K562 (cell line): ENCODE measurements around the gene MAN2A1.

ENCODE experiments used
- ATF1 ChIP-seq, 2 experiments: fragments of 450-650 bp in 1 of 2; IDR thresholded peaks; 2 replicates each; pipeline ENCODE4 v1.6.1; 2016; ENCODE audit warnings: missing compliant biosample characterization in 1 of 2, missing genetic modification characterization in 1 of 2
- BMI1 ChIP-seq: fragments of 150-350 bp; IDR thresholded peaks from 2 replicates; pipeline ENCODE4 v1.6.1; 2014; ENCODE audit warnings: low read length
- CTCF ChIP-seq, 3 experiments: IDR thresholded peaks in 2 of 3; conservative IDR thresholded peaks in 1 of 3; 2 replicates each; pipeline ENCODE4 v1.5.1; 2011 to 2012; ENCODE audit warnings: low read length in 3 of 3, mild to moderate bottlenecking in 3 of 3, control low read depth in 2 of 3, improper control_type of control experiment in 1 of 3, inconsistent platforms in 1 of 3, low read depth in 1 of 3, mixed read lengths in 1 of 3, moderate library complexity in 1 of 3; ENCODE audit not compliant: insufficient read depth in 2 of 3
- NCOA2 ChIP-seq, 2 experiments: fragments of 450-650 bp; IDR thresholded peaks; 2 replicates each; pipeline ENCODE4 v1.6.1; 2018; ENCODE audit warnings: mild to moderate bottlenecking in 2 of 2, moderate library complexity in 1 of 2; ENCODE audit not compliant: partially characterized antibody in 2 of 2
- POLR2A ChIP-seq: fragments of 450-650 bp; conservative IDR thresholded peaks from 2 replicates; pipeline ENCODE4 v1.6.1; 2016
- SPI1 ChIP-seq: IDR thresholded peaks from 2 replicates; pipeline ENCODE4 v1.6.1; 2011; ENCODE audit warnings: low read depth, low read length, control low read depth, borderline replicate concordance
- SRF ChIP-seq, 2 experiments: fragments of 250-450, 450-650 bp in 1 of 2; sonication (Bioruptor Pico) in 1 of 2; sonication (generic) in 1 of 2; formaldehyde crosslinking; IDR thresholded peaks; 2 replicates each; pipeline versions ENCODE4 v1.5.0 to v1.5.1; 2020 to 2022; ENCODE audit warnings: mild to moderate bottlenecking in 1 of 2, missing genetic modification reagents in 1 of 2
- TF ChIP-seq, protein P1 (sequence below): fragments of 150-350 bp; IDR thresholded peaks from 2 replicates; pipeline ENCODE4 v1.6.1; 2014; ENCODE audit warnings: low read depth, mild to moderate bottlenecking, low read length, borderline replicate concordance

- no peak for TF ChIP-seq CTCF (IDR thresholded peaks at IDR 0.05 in 2 of 3, conservative IDR thresholded peaks at IDR 0.05 in 1 of 3; ENCODE audit: insufficient read depth in 2 of 3, low read depth in 1 of 3, low read length in 3 of 3)
- TF ChIP-seq POLR2A, result no peak
- TF ChIP-seq ATF1 (CRISPR knock-in tag; IDR thresholded peaks at IDR 0.05), result no peak
- no peak for TF ChIP-seq ATF1 (tag; IDR thresholded peaks at IDR 0.05)
- TF ChIP-seq NCOA2 (IDR thresholded peaks at IDR 0.05; ENCODE audit: partially characterized antibody in 2 of 2), result no peak
- TF ChIP-seq, protein P1, sequence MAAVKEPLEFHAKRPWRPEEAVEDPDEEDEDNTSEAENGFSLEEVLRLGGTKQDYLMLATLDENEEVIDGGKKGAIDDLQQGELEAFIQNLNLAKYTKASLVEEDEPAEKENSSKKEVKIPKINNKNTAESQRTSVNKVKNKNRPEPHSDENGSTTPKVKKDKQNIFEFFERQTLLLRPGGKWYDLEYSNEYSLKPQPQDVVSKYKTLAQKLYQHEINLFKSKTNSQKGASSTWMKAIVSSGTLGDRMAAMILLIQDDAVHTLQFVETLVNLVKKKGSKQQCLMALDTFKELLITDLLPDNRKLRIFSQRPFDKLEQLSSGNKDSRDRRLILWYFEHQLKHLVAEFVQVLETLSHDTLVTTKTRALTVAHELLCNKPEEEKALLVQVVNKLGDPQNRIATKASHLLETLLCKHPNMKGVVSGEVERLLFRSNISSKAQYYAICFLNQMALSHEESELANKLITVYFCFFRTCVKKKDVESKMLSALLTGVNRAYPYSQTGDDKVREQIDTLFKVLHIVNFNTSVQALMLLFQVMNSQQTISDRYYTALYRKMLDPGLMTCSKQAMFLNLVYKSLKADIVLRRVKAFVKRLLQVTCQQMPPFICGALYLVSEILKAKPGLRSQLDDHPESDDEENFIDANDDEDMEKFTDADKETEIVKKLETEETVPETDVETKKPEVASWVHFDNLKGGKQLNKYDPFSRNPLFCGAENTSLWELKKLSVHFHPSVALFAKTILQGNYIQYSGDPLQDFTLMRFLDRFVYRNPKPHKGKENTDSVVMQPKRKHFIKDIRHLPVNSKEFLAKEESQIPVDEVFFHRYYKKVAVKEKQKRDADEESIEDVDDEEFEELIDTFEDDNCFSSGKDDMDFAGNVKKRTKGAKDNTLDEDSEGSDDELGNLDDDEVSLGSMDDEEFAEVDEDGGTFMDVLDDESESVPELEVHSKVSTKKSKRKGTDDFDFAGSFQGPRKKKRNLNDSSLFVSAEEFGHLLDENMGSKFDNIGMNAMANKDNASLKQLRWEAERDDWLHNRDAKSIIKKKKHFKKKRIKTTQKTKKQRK, result no peak
- no peak for TF ChIP-seq SRF (CRISPR knock-in tag; IDR thresholded peaks at IDR 0.05)
- no peak for TF ChIP-seq BMI1
- no peak for TF ChIP-seq SPI1
These were observed 135.7 kb downstream of the MAN2A1 start for GRCh38 chr5:109825450-109825849.
